ENCODE measurements around the gene SEMA3F.

DNA sequence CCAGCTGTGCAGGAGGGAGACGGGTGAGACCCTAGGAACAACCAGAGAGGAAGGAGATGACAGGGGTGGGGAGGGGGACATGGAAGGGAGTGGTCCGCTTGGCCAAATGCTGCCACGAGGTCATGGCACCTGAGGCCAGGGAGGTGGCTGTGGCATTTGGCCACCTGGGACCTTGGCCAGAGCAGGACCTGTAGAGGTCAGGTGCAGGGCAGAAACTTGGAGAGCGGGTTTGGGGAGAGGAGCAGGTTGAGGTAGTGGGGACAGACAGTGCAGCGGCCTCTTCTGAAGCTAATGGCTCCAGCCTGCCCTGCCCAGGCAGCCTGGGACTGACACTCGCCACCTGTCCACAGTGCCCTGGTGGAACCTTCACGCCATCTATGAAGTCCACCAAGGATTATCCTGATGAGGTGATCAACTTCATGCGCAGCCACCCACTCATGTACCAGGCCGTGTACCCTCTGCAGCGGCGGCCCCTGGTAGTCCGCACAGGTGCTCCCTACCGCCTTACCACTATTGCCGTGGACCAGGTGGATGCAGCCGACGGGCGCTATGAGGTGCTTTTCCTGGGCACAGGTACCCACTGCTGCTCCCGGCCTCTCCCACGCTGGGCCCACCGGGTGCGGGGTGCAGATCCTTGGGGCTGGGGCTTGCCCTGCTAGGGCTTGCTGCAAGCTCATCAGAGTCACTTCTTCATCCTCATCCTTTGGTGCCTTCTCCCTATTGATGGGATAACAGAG is 29.3 kb downstream of the SEMA3F start:
- no peak for TF ChIP-seq POLR2A (IDR thresholded peaks at IDR 0.05)
- TF ChIP-seq, protein P1, sequence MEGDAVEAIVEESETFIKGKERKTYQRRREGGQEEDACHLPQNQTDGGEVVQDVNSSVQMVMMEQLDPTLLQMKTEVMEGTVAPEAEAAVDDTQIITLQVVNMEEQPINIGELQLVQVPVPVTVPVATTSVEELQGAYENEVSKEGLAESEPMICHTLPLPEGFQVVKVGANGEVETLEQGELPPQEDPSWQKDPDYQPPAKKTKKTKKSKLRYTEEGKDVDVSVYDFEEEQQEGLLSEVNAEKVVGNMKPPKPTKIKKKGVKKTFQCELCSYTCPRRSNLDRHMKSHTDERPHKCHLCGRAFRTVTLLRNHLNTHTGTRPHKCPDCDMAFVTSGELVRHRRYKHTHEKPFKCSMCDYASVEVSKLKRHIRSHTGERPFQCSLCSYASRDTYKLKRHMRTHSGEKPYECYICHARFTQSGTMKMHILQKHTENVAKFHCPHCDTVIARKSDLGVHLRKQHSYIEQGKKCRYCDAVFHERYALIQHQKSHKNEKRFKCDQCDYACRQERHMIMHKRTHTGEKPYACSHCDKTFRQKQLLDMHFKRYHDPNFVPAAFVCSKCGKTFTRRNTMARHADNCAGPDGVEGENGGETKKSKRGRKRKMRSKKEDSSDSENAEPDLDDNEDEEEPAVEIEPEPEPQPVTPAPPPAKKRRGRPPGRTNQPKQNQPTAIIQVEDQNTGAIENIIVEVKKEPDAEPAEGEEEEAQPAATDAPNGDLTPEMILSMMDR (IDR thresholded peaks at IDR 0.05): no peak
